ENCODE measurements around the gene TRPM5. TPM values are rescaled to one million over a fixed set of nuclear protein-coding genes. Genes with fewer than 3 reads are reported as not detected.

The TRPM5 gene
- total and polyA plus RNA-seq, 3 donors from 2014 or later: 0.46 to 1.1 (median 0.94) TPM

DNA sequence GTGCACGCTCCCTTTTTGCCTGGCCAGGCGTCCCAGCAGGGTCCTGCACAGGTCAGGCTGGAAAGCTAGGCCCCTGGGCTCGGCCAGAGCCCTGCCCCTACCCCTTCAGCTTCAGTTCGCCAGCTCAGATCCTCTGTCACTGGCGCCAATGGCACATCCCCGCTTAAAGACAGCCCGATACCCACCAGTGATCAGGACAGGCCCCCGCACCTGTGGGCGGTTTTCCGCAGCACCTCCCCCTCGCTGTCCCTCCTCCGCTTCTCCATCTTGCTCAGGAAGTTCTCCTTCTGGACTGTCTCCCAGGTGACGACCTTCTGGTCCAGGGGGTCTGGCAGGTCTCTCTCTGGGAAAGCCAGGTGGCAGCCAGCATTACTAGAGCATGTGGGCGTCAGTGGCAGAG, 37.9 kb downstream of the TRPM5 start:
- WGBS, 2 donors: 76 to 80% methylated on average over 5 to 14 of the region's 14 CpGs
- no peak for TF ChIP-seq POLR2A (IDR thresholded peaks at IDR 0.05)
- TF ChIP-seq, protein P1, sequence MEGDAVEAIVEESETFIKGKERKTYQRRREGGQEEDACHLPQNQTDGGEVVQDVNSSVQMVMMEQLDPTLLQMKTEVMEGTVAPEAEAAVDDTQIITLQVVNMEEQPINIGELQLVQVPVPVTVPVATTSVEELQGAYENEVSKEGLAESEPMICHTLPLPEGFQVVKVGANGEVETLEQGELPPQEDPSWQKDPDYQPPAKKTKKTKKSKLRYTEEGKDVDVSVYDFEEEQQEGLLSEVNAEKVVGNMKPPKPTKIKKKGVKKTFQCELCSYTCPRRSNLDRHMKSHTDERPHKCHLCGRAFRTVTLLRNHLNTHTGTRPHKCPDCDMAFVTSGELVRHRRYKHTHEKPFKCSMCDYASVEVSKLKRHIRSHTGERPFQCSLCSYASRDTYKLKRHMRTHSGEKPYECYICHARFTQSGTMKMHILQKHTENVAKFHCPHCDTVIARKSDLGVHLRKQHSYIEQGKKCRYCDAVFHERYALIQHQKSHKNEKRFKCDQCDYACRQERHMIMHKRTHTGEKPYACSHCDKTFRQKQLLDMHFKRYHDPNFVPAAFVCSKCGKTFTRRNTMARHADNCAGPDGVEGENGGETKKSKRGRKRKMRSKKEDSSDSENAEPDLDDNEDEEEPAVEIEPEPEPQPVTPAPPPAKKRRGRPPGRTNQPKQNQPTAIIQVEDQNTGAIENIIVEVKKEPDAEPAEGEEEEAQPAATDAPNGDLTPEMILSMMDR (IDR thresholded peaks at IDR 0.05): no peak
- Histone ChIP-seq H3K4me1 (peaks cover 9% of the 10 kb centered on the region), H3K36me3 (ENCODE audit: low read depth, missing control alignments) (no peaks in the 10 kb centered on the region), H3K27me3 (no peaks in the 10 kb centered on the region), H3K4me3 (no peak overlapping the region), H3K27ac (no peak overlapping the region), H3K9me3 (no peaks in the 10 kb centered on the region)
- intact Hi-C loops (cut with DNase I; ENCODE audit: low total_unique reads): no loop called here
- DNase-seq: no peak

DNA sequence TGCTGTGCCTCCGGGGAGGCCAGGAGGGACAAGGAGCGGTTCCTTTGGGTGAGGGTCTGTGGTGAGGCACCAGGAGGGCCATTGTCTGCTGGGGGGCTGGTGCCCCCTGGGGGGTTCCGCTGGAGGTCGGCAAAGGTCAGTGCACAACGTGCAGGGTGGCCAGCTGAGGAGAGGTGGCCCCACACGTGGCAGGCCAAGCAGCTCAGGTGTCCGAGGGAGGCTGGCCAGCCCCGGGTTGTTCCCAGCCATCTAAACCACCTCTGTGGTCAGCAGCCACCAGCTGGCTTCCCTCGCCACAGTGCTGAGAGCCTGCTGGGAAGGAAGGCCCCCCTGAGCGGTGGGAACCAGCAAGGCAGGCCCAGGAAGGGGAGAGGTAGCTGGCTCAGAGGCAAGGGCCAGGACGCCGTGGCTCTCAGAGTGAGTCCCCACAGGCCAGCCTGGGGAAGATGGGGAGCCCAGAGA, 39.5 kb downstream of the TRPM5 start:
- H3K27me3 ChIP-seq: no peaks in the 10 kb centered on the region
- TF ChIP-seq, protein P1 (IDR thresholded peaks at IDR 0.05): no peak
- TF ChIP-seq POLR2A (IDR thresholded peaks at IDR 0.05): no peak
- H3K9me3 ChIP-seq: no peaks in the 10 kb centered on the region
- H3K4me1 ChIP-seq: peaks cover 12% of the 10 kb centered on the region
- no peak overlapping the region for H3K27ac ChIP-seq
- H3K36me3 ChIP-seq (ENCODE audit: low read depth, missing control alignments): no peaks in the 10 kb centered on the region
- DNase-seq: no peak
- WGBS, 2 donors: 77 to 80% methylated on average over 2 to 12 of the region's 12 CpGs
- H3K4me3 ChIP-seq: no peak overlapping the region
- intact Hi-C loops (cut with DNase I; ENCODE audit: low total_unique reads): no loop called here

DNA sequence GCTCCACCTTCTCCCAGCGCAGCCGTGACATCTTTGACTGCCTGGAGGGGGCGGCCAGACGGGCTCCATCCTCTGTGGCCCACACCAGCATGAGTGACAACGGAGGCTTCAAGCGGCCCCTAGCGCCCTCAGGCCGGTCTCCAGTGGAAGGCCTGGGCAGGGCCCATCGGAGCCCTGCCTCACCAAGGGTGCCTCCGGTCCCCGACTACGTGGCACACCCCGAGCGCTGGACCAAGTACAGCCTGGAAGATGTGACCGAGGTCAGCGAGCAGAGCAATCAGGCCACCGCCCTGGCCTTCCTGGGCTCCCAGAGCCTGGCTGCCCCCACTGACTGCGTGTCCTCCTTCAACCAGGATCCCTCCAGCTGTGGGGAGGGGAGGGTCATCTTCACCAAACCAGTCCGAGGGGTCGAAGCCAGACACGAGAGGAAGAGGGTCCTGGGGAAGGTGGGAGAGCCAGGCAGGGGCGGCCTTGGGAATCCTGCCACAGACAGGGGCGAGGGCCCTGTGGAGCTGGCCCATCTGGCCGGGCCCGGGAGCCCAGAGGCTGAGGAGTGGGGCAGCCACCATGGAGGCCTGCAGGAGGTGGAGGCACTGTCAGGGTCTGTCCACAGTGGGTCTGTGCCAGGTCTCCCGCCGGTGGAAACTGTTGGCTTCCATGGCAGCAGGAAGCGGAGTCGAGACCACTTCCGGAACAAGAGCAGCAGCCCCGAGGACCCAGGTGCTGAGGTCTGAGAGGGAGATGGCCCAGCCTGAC, 41.2 kb downstream of the TRPM5 start:
- Histone ChIP-seq H3K27ac (no peak overlapping the region), H3K4me3 (no peak overlapping the region), H3K4me1 (peaks cover 18% of the 10 kb centered on the region), H3K36me3 (ENCODE audit: low read depth, missing control alignments) (no peaks in the 10 kb centered on the region), H3K9me3 (no peaks in the 10 kb centered on the region), H3K27me3 (no peaks in the 10 kb centered on the region)
- intact Hi-C loops (cut with DNase I; ENCODE audit: low total_unique reads): no loop called here
- TF ChIP-seq, protein P1 (IDR thresholded peaks at IDR 0.05): no peak
- TF ChIP-seq POLR2A (IDR thresholded peaks at IDR 0.05): no peak
- WGBS, 2 donors: 74 to 81% methylated on average over 12 to 26 of the region's 31 CpGs
- no peak for DNase-seq

DNA sequence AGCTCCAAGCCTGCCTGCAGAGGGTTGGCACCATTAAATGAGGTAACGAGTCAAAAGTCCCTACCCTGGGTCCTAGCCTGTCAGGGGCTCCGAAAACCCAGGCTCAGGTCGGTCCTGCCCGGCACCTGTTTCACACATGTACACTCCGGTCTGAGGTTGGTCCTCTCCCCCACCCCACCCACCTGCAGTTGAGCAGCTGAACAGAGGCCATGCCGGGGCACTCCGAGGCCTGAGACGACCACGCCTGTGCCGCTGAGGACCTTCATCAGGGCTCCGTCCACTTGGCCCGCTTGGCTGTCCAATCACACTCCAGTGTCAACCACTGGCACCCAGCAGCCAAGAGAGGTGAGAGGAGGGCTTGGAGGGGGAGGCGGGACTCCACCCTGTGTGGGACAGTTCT, 42.2 kb downstream of the TRPM5 start:
- H3K36me3 ChIP-seq (ENCODE audit: low read depth, missing control alignments): no peaks in the 10 kb centered on the region
- WGBS, 2 donors: 63 to 68% methylated on average over 9 to 13 of the region's 13 CpGs
- peaks cover 18% of the 10 kb centered on the region for H3K4me1 ChIP-seq
- H3K9me3 ChIP-seq: no peaks in the 10 kb centered on the region
- intact Hi-C loops (cut with DNase I; ENCODE audit: low total_unique reads): no loop called here
- TF ChIP-seq POLR2A (IDR thresholded peaks at IDR 0.05): no peak
- TF ChIP-seq, protein P1 (IDR thresholded peaks at IDR 0.05): no peak
- no peak overlapping the region for H3K27ac ChIP-seq
- H3K4me3 ChIP-seq: no peak overlapping the region
- DNase-seq: no peak
- H3K27me3 ChIP-seq: no peaks in the 10 kb centered on the region

Measured in testis (tissue), 3 donors.